Inferior parietal cortex (tissue), 1 donor: Measurements from ENCODE around the gene ZBTB45.

Experiments used
- DNase-seq: peaks from one replicate; pipeline ENCODE4 v3.0.0-alpha.2; 2016; ENCODE audit errors: extremely low spot score

The ZBTB45 gene

GRCh38 chr19:58538257-58539168 is 18.9 kb upstream of the ZBTB45 start:
- DNase-seq: no peak

- DNase-seq: no peak
Observed at GRCh38 chr19:58536852-58537798, 17.5 kb upstream of the ZBTB45 start.

- no peak for DNase-seq
Observed at GRCh38 chr19:58535857-58536256, 16.2 kb upstream of the ZBTB45 start.

DNA sequence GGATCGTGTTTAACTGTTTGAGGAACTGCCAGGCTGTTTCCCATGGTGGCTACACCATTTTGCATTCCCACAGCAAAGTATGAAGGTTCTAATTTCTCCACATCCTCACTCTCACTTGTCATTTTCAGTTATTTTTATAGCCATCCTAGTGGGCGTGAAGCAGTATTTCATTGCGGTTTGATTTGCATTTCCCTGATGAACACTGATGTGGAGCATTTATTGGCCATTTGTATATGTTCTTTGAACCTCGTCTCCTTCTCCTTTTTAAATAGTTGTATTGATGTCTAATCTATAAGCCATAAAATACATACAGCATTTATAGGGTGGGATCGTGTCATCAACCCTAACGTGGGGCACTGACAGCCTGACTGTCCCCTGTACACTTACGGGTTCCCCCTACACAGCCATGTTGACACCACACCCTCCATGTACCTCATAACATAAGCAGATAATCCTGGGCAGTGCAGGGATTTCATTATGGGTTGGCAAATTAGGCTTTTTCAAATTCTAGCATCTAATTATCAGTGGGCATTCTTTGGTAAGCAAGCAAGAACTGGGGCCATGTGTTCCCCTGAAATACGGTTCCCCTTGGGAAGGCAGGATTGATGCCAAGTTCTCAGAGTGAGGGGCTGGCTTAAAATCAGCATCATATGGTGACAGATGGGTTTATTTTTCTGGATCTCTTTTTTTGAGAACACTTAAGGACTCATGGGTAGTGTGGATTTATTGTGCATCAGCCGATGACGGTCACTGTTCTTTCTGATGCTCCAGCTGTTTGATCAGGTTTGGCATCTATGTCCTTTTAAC is 11.6 kb upstream of the ZBTB45 start:
- no peak for DNase-seq

- no peak for DNase-seq
Observed at GRCh38 chr19:58529405-58529804, 9.8 kb upstream of the ZBTB45 start.

DNA sequence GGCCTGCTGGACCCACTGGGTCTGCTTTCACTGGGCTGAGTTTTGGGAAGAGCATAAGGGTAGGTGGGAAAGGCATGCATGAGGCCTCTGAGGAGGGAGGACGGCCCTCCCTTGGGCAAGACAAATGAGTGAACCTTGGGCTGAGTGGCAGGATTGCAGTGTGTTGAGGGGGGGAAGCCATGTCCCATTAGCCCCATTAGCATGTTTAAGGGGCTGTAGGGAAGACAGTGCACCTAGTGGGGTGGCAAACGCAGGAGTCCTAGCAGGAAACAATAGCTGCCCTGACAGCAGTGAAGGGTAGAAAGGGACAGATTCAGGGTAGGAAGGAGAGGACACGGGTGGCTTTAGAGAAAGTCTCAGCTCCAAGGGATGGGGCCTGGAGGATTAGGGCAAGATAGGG is 3.1 kb upstream of the ZBTB45 start:
- DNase-seq: no peak

- DNase-seq: no peak
Observed at GRCh38 chr19:58521651-58522050, 2.0 kb upstream of the ZBTB45 start.

DNA sequence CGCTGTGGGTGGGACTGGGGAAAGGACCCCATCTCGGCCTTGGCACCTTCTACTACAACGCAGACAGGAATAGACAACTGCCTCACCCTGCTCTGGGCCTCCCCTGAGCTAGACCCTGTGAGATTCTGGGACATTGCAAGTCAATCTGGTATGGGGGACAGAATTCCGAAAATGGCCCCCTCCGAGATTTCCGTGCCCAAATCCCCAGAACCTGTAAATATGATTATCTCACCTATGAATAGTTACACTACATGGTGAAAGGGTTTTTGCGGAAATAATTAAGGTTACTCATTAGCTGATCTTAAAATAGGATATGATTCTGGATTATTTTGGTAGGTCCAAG is 618 bp upstream of the ZBTB45 start:
- DNase-seq: no peak

DNA sequence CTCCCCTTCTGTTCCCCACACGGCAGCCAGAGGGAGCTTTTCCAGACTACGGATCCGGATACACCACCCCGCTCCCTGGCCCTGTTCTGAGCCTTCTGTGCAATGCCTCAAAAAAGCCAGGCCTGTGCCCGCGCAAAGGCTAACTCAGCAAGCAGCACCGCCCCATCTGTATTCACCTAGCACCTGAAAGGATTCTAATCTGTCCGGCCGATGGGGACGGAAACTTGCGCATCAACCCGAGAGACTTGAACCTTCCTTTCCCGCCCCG is 589 bp downstream of the ZBTB45 start:
- peak; percentile 45 for DNase-seq

GRCh38 chr19:58518256-58519086 is 1.1 kb downstream of the ZBTB45 start:
- DNase-seq: no peak

DNA sequence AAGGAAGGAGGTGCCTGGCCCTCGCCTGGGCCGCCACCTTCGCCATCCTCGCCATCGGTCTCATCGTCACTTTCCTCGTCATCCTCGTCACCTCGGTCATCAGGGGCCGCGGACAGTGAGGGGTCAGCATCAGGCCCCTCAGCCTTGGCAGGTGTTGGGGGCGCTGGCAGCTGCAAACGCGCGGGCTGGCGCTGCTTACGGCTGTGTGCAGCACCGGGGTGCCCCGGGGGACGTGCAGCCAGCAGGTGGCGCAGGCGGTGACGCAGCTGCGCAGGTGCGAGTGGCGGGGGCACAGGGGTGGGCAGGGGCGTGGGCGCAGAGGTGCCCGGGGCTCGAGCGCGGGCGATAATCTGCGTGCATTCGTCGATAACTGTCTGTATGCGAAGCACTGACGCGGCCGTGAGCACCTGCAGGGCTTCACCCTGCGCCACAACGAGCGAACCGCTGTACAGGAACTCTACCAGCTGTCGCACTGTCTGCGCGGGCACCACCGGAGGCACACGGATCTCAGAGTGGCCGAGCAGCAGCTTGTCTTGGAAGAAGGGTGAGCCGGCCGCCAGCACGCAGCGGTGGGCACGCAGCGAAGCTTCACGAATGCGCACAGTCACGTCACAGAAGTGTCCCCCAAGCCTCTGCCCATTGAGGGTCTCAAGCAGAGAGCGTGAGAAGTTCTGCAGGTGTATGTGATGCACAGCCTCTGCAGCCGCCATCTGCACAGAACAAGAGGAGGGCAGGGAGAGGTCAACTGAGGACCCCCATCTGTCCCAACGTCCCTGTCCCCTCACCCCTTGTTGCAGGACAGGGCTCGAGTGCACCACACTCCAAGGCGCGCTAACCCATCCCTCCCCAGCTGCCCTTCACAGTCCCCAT is 2.4 kb downstream of the ZBTB45 start:
- no peak for DNase-seq

- DNase-seq: no peak
Observed at GRCh38 chr19:58516246-58516836, 3.3 kb downstream of the ZBTB45 start.

GRCh38 chr19:58515259-58515658 is 4.4 kb downstream of the ZBTB45 start:
- DNase-seq: no peak

DNA sequence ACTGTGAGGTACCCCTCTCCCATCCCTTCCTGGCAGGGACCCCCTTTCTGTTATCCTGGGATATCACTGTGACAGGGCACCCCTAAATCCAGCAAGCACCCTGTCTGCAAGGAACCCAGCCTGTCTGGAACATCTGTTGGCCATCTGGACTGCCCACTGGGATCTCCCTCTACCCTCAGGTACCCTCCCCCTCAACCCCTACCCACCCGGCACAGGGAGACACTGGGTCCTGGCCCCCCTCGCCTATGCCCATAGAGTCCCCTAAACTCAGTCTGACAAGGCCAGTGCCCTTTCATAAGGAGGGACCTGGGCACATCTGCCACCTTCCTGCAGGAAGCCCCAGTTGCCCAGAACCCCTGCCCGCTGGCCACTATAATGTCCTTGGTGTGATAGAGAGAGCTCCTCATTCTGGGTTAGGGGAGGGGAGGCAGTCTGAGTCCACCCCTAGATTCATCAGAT is 5.0 kb downstream of the ZBTB45 start:
- DNase-seq: no peak

GRCh38 chr19:58513694-58514563 is 5.7 kb downstream of the ZBTB45 start:
- DNase-seq: peak; percentile 89

DNA sequence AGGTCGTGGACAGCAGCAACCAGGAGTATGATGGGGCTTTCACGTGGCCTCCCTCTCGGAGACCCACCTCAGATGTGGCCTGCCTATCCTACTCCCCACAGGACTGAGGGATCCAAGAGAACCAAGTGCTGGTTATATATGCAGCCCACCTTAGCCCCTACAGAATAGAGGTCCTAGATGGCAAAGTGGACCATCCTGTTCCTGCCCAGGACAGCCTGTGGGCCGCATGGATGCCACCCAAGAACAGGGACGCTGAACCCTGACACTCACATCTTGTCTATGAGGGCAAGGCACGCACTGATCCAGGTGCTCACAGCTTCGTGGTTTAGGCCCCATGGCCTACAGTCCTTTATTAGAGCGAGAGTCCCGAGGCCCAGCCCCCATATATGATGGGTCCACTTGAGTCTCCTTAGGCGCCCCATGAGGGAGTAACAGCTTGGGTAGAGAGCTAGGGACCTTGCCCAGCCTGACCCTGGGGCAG is 6.4 kb downstream of the ZBTB45 start:
- no peak for DNase-seq

DNA sequence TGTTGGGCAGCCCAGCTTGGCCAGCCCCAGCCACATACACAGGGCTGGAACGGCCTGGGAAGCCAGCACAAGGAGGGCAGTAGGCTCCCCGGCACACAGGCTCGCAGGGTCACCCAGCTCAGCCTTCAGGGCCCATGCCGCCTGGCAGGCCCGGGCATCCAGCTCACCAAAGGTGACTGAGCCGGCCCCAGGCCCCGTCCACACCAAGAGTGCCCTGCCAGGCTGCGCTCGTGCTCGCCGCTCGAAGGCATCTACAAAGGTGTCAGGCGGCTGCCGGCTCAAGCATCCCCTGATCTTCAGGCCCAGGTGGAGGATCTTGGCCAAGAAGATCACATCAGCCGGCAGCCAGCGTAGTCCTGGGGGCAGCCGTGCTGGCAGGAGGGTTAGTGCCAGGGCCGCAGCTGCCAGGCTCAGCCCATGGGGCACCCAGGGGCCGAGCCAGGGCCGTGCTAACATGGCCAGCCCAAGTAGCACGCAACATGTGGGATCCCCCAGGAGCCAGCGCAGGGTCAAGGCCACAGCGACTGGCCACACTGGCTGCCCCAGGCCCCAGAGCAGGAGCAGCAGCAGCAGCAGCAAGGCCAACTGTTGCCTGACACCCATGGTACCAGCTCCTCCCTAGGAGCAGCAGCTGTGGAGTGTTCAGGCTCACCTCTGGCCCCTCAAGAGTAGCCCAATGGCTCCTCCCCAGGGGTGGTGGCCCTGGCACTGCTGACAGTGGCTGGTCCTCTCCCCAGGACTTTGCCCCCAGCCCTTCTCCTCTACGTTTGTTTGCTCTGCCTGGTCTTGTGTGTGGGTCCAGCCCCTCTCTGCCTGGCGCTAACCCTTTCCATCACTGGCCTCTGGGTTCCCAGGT is 8.0 kb downstream of the ZBTB45 start, which contains the start of gene SLC27A5:
Gene SLC27A5 (minus strand): TSS at position 640 of the 856 bp plus-strand sequence. CDS start 37 bp downstream, at position 603.
- DNase-seq: no peak
